ENCODE measurements around the gene AKAP3. TPM values are rescaled to one million over a fixed set of nuclear protein-coding genes. Genes with fewer than 3 reads are reported as not detected.

AKAP3 gene
- total and polyA plus RNA-seq, 2 experiments from 2014 or later = 1.3 to 3.2 TPM

DNA sequence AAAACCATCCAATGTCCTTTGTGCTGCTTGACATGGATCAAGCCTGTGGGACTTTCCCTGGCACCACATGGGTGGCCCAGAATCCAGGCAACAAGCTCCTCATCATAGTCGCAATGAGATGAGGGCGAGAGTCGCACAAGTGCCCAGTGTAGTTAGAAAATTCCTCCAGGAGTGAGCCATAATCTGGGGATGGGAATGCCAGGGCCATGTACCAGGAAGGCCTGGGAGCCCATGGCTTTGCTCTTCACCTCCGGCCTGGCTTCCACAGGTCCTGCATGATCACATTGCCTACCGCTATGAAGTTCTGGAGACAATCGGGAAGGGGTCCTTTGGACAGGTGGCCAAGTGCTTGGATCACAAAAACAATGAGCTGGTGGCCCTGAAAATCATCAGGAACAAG is 53.0 kb downstream of the AKAP3 start:
- Histone ChIP-seq H3K79me2 (replicated peaks; ENCODE audit: insufficient read depth) (no peaks in the 10 kb centered on the region), H3K9me2 (ENCODE audit: insufficient read depth) (0 out of 2 replicates have a peak, but pooled peaks cover 4% of the 10 kb centered on the region), H2AFZ (no peak overlapping the region), H3F3A (replicated peaks; ENCODE audit: low read depth) (no peaks in the 10 kb centered on the region), H3K4me3 (no peak overlapping the region), H4K20me1 (replicated peaks; ENCODE audit: insufficient read depth) (no peaks in the 10 kb centered on the region), H3K36me3 (ENCODE audit: insufficient read depth) (no peaks in the 10 kb centered on the region), H3K27ac (ENCODE audit: low read depth) (no peak overlapping the region), H3K4me1 (ENCODE audit: insufficient read depth) (no peaks in the 10 kb centered on the region), H3K4me2 (no peak overlapping the region), H3K27me3 (ENCODE audit: insufficient read depth) (no peaks in the 10 kb centered on the region)
- TF ChIP-seq EZH2 (IDR thresholded peaks at IDR 0.05; ENCODE audit: low read depth, unreplicated experiment) (no peak), NANOG (IDR thresholded peaks at IDR 0.05; ENCODE audit: borderline replicate concordance) (no peak), CREB1 (CRISPR knock-in tag; IDR thresholded peaks at IDR 0.05; ENCODE audit: low read depth) (no peak)
- TF ChIP-seq, protein P1, sequence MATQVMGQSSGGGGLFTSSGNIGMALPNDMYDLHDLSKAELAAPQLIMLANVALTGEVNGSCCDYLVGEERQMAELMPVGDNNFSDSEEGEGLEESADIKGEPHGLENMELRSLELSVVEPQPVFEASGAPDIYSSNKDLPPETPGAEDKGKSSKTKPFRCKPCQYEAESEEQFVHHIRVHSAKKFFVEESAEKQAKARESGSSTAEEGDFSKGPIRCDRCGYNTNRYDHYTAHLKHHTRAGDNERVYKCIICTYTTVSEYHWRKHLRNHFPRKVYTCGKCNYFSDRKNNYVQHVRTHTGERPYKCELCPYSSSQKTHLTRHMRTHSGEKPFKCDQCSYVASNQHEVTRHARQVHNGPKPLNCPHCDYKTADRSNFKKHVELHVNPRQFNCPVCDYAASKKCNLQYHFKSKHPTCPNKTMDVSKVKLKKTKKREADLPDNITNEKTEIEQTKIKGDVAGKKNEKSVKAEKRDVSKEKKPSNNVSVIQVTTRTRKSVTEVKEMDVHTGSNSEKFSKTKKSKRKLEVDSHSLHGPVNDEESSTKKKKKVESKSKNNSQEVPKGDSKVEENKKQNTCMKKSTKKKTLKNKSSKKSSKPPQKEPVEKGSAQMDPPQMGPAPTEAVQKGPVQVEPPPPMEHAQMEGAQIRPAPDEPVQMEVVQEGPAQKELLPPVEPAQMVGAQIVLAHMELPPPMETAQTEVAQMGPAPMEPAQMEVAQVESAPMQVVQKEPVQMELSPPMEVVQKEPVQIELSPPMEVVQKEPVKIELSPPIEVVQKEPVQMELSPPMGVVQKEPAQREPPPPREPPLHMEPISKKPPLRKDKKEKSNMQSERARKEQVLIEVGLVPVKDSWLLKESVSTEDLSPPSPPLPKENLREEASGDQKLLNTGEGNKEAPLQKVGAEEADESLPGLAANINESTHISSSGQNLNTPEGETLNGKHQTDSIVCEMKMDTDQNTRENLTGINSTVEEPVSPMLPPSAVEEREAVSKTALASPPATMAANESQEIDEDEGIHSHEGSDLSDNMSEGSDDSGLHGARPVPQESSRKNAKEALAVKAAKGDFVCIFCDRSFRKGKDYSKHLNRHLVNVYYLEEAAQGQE (IDR thresholded peaks at IDR 0.05; ENCODE audit: unreplicated experiment) = no peak
- no peaks in the 10 kb centered on the region for H3K36me3 Mint-ChIP-seq (ENCODE audit: low read depth)
- H3K27ac Mint-ChIP-seq = no peak overlapping the region; the same call in 1 of the 2 replicates
- peaks cover 2% of the 10 kb centered on the region for H3K27me3 Mint-ChIP-seq (ENCODE audit: insufficient read depth, low read depth, poor library complexity)
- H3K4me1 Mint-ChIP-seq = no peaks in the 10 kb centered on the region
- H3K4me3 Mint-ChIP-seq = no peak overlapping the region
- H3K9me3 Mint-ChIP-seq = no peaks in the 10 kb centered on the region
- no peak for ATAC-seq
- DNase-seq (ENCODE audit: low spot score) = no peak

DNA sequence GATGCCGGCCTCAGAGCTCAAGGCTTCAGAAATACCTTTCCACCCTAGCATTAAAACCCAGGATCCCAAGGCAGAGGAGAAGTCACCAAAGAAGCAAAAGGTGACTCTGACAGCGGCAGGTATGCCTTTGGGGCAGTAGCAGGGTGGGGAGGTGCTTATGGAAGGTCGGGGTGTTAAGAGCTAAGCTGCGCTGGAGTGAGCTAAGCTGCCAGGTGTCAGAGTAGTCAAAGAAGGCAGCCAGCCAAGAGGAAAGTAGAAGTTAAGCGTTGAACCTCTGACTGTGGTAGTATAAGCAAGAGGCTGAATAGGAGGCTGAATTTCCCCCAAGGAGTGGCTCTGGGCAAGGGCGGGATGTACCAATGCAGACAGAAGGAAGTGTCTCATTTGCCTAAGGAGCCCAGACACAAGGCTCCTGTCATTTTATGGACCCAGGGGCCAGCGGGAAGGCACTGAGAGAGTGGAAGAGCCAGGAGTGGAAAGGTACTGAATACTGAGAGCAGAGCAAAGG is 57.6 kb downstream of the AKAP3 start:
- peaks cover 5% of the 10 kb centered on the region; the same call in 2 of the 3 replicates for H3K4me1 Mint-ChIP-seq
- ATAC-seq = no peak
- TF ChIP-seq, protein P2, sequence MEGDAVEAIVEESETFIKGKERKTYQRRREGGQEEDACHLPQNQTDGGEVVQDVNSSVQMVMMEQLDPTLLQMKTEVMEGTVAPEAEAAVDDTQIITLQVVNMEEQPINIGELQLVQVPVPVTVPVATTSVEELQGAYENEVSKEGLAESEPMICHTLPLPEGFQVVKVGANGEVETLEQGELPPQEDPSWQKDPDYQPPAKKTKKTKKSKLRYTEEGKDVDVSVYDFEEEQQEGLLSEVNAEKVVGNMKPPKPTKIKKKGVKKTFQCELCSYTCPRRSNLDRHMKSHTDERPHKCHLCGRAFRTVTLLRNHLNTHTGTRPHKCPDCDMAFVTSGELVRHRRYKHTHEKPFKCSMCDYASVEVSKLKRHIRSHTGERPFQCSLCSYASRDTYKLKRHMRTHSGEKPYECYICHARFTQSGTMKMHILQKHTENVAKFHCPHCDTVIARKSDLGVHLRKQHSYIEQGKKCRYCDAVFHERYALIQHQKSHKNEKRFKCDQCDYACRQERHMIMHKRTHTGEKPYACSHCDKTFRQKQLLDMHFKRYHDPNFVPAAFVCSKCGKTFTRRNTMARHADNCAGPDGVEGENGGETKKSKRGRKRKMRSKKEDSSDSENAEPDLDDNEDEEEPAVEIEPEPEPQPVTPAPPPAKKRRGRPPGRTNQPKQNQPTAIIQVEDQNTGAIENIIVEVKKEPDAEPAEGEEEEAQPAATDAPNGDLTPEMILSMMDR (conservative IDR thresholded peaks at IDR 0.05; ENCODE audit: low read depth in 2 of 2) = no peak
- TF ChIP-seq POLR2AphosphoS5 (IDR thresholded peaks at IDR 0.05; ENCODE audit: low read depth) (no peak), STAT1 (IDR thresholded peaks at IDR 0.05; ENCODE audit: unreplicated experiment) (no peak), EZH2 (IDR thresholded peaks at IDR 0.05; ENCODE audit: low read depth, unreplicated experiment) (no peak), ZNF114 (CRISPR knock-in tag; IDR thresholded peaks at IDR 0.05) (no peak), EZH2phosphoT487 (IDR thresholded peaks at IDR 0.05; ENCODE audit: unreplicated experiment) (no peak), NANOG (IDR thresholded peaks at IDR 0.05; ENCODE audit: borderline replicate concordance) (no peak)
- TF ChIP-seq, protein P3, sequence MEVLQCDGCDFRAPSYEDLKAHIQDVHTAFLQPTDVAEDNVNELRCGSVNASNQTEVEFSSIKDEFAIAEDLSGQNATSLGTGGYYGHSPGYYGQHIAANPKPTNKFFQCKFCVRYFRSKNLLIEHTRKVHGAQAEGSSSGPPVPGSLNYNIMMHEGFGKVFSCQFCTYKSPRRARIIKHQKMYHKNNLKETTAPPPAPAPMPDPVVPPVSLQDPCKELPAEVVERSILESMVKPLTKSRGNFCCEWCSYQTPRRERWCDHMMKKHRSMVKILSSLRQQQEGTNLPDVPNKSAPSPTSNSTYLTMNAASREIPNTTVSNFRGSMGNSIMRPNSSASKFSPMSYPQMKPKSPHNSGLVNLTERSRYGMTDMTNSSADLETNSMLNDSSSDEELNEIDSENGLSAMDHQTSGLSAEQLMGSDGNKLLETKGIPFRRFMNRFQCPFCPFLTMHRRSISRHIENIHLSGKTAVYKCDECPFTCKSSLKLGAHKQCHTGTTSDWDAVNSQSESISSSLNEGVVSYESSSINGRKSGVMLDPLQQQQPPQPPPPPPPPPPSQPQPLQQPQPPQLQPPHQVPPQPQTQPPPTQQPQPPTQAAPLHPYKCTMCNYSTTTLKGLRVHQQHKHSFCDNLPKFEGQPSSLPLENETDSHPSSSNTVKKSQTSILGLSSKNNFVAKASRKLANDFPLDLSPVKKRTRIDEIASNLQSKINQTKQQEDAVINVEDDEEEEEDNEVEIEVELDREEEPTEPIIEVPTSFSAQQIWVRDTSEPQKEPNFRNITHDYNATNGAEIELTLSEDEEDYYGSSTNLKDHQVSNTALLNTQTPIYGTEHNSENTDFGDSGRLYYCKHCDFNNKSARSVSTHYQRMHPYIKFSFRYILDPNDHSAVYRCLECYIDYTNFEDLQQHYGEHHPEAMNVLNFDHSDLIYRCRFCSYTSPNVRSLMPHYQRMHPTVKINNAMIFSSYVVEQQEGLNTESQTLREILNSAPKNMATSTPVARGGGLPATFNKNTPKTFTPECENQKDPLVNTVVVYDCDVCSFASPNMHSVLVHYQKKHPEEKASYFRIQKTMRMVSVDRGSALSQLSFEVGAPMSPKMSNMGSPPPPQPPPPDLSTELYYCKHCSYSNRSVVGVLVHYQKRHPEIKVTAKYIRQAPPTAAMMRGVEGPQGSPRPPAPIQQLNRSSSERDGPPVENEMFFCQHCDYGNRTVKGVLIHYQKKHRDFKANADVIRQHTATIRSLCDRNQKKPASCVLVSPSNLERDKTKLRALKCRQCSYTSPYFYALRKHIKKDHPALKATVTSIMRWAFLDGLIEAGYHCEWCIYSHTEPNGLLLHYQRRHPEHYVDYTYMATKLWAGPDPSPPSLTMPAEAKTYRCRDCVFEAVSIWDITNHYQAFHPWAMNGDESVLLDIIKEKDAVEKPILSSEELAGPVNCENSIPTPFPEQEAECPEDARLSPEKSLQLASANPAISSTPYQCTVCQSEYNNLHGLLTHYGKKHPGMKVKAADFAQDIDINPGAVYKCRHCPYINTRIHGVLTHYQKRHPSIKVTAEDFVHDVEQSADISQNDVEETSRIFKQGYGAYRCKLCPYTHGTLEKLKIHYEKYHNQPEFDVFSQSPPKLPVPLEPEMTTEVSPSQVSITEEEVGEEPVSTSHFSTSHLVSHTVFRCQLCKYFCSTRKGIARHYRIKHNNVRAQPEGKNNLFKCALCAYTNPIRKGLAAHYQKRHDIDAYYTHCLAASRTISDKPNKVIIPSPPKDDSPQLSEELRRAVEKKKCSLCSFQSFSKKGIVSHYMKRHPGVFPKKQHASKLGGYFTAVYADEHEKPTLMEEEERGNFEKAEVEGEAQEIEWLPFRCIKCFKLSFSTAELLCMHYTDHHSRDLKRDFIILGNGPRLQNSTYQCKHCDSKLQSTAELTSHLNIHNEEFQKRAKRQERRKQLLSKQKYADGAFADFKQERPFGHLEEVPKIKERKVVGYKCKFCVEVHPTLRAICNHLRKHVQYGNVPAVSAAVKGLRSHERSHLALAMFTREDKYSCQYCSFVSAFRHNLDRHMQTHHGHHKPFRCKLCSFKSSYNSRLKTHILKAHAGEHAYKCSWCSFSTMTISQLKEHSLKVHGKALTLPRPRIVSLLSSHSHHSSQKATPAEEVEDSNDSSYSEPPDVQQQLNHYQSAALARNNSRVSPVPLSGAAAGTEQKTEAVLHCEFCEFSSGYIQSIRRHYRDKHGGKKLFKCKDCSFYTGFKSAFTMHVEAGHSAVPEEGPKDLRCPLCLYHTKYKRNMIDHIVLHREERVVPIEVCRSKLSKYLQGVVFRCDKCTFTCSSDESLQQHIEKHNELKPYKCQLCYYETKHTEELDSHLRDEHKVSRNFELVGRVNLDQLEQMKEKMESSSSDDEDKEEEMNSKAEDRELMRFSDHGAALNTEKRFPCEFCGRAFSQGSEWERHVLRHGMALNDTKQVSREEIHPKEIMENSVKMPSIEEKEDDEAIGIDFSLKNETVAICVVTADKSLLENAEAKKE (CRISPR knock-in tag; IDR thresholded peaks at IDR 0.05) = no peak

More for the DNA sequence above, 57.6 kb downstream of the AKAP3 start:
- no peak overlapping the region for H3K4me3 ChIP-seq
- no peaks in the 10 kb centered on the region for H3F3A ChIP-seq (replicated peaks; ENCODE audit: low read depth)
- no peaks in the 10 kb centered on the region for H3K36me3 Mint-ChIP-seq (ENCODE audit: low read depth)
- no peaks in the 10 kb centered on the region for H3K9me3 Mint-ChIP-seq
- H4K20me1 ChIP-seq (replicated peaks; ENCODE audit: insufficient read depth) = no peaks in the 10 kb centered on the region
- 0 out of 2 replicates have a peak, but pooled peaks cover 4% of the 10 kb centered on the region for H3K9me2 ChIP-seq (ENCODE audit: insufficient read depth)
- DNase-seq (ENCODE audit: low spot score) = no peak
- H3K27ac ChIP-seq (ENCODE audit: low read depth) = no peak overlapping the region
- H3K27ac Mint-ChIP-seq = no peak overlapping the region
- no peaks in the 10 kb centered on the region for H3K36me3 ChIP-seq (ENCODE audit: insufficient read depth)
- H3K4me2 ChIP-seq = no peak overlapping the region
- no peak overlapping the region for H2AFZ ChIP-seq
- no peaks in the 10 kb centered on the region for H3K27me3 Mint-ChIP-seq (ENCODE audit: insufficient read depth, low read depth, poor library complexity)
- H3K27me3 ChIP-seq (ENCODE audit: insufficient read depth) = no peaks in the 10 kb centered on the region
- no peak overlapping the region for H3K4me3 Mint-ChIP-seq
- H3K4me1 ChIP-seq (ENCODE audit: insufficient read depth) = 0 out of 2 replicates have a peak, but pooled peaks cover 3% of the 10 kb centered on the region
- no peaks in the 10 kb centered on the region for H3K79me2 ChIP-seq (replicated peaks; ENCODE audit: insufficient read depth)
